ENCODE results near the gene INS.

- TF ChIP-seq CTCF (IDR thresholded peaks at IDR 0.05) (no peak), POLR2A (IDR thresholded peaks at IDR 0.05; ENCODE audit: low read depth) (no peak), POLR2AphosphoS5 (IDR thresholded peaks at IDR 0.05) (no peak), EP300 (IDR thresholded peaks at IDR 0.05) (no peak)
Measured at GRCh38 chr11:2136209-2136951, 24.6 kb downstream of the INS start.

Measured in esophagus muscularis mucosa (tissue), 4 donors.